Ovary (tissue), 3 donors: ENCODE results near the gene GAS1.

Experiments used
- POLR2A ChIP-seq: fragments of 450-650 bp; IDR thresholded peaks from one replicate; pipeline ENCODE4 v1.6.1; 2017; ENCODE audit warnings: antibody characterized with exemption, mild to moderate bottlenecking, moderate library complexity
- TF ChIP-seq, protein P1 (sequence below), 3 donors: fragments of 450-650 bp in 2 of 3; fragments of 200-600 bp in 1 of 3; IDR thresholded peaks; one replicate each; pipeline versions ENCODE4 v1.5.1 to v1.8.0; 2016 to 2022; ENCODE audit warnings: antibody characterized with exemption in 3 of 3, mild to moderate bottlenecking in 1 of 3
- donor health status: DM: no; HTN: no; CAD: no.

DNA sequence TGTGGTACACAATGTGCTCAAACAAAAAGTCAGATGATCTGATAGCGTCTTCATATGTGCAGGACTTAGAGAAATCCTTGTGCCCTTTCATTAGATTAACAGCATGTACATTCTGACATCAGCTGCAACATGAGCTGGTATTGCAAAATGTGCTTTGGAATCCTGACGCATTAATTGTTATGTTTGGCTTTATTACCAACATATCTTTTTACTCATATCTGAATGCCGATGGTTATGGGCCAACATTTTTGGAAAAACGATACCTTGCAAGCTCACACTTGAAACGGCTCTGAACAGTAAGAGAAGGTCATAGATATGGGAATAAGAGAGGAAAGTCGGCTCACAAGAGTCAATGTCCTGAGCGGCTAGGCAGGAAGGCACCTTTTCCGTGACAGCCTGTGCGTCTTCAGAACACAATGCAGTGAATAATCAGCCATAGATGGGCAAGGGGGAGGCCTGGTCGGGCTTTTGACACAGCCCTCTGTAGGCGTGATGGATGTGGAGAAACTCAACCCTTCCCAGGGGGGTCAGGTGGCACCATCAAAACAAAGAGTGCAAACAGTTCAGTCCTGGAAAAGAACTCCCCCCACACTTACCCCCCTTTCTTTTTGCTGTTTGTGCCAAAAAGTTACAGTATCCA is 36.4 kb upstream of the GAS1 start:
- TF ChIP-seq, protein P1, sequence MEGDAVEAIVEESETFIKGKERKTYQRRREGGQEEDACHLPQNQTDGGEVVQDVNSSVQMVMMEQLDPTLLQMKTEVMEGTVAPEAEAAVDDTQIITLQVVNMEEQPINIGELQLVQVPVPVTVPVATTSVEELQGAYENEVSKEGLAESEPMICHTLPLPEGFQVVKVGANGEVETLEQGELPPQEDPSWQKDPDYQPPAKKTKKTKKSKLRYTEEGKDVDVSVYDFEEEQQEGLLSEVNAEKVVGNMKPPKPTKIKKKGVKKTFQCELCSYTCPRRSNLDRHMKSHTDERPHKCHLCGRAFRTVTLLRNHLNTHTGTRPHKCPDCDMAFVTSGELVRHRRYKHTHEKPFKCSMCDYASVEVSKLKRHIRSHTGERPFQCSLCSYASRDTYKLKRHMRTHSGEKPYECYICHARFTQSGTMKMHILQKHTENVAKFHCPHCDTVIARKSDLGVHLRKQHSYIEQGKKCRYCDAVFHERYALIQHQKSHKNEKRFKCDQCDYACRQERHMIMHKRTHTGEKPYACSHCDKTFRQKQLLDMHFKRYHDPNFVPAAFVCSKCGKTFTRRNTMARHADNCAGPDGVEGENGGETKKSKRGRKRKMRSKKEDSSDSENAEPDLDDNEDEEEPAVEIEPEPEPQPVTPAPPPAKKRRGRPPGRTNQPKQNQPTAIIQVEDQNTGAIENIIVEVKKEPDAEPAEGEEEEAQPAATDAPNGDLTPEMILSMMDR (IDR thresholded peaks at IDR 0.05) = no peak
- TF ChIP-seq POLR2A = no peak
